Left ventricle myocardium inferior (tissue), 1 donor: ENCODE data around the gene SMCO4. TPM values are rescaled to one million over a fixed set of nuclear protein-coding genes. Genes with fewer than 3 reads are reported as not detected.
"Not testable (repeated sequence)": the region's sequence is repeated elsewhere in the genome, so short reads cannot be mapped to it uniquely, and the experiment has no call there.

Experiments used
- DNase-seq: peaks from one replicate; pipeline ENCODE4 v3.0.0-alpha.2; 2020
- H3K27ac ChIP-seq: fragments of 200-600 bp; replicated peaks from 2 replicates; pipeline ENCODE4 v1.8.0; 2021
- H3K27me3 ChIP-seq: fragments of 200-600 bp; 2 replicates; pipeline ENCODE4 v1.8.0; 2021; ENCODE audit warnings: low read depth
- H3K36me3 ChIP-seq: fragments of 200-600 bp; 2 replicates; pipeline ENCODE4 v1.8.0; 2021
- H3K4me1 ChIP-seq: fragments of 200-600 bp; 2 replicates; pipeline ENCODE4 v1.8.0; 2021
- H3K4me3 ChIP-seq: fragments of 200-600 bp; 2 replicates; pipeline ENCODE4 v1.8.0; 2021; ENCODE audit warnings: mild to moderate bottlenecking, moderate library complexity
- H3K9me3 ChIP-seq: fragments of 200-600 bp; replicated peaks from 2 replicates; pipeline ENCODE4 v1.8.0; 2021
- intact Hi-C: fragments of 100-400 bp; cut with micrococcal nuclease; formaldehyde crosslinking; loops from one replicate; pipeline ENCODE4 v1.11.0; 2022
- total RNA-seq: library from RNA; stranded (reverse); fragmentation: NEBNext Ultra II Directional; extraction: Animal tissue kit (Norgen Biotek cat#: 25700); gene quantifications from one replicate; pipeline ENCODE4 v1.2.1, GENCODE V29; 2021
- TF ChIP-seq, protein P1 (sequence below): fragments of 200-600 bp; IDR thresholded peaks from 2 replicates; pipeline ENCODE4 v1.8.0; 2021; ENCODE audit warnings: antibody characterized with exemption, mild to moderate bottlenecking, borderline replicate concordance
- donor health status: DM: no; HTN: yes; CAD: no; lungs with severe emphysema.

The SMCO4 gene
- total RNA-seq, 1 donor from 2014 or later: 57.6 TPM

DNA sequence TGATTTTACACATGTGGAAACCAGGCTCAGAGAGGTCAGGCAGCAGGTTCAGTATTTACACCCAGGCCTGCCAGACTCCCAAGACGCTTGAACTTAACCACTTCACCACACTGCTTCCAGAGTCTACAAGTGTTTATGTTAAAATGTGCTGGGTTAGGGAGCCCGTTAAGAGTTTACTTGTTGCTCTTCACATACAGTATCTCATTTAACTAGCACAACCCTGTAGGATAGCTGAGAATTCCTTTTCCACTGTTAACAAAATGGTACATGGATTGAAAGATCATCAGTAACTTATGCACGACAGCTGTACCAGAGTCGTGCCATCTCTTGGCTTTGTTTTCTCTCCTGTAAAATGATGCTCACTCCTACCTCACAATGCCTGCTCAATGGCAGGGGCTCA lies 2.9 kb downstream of the SMCO4 start:
- Histone ChIP-seq H3K27ac (peak overlapping the region; percentile 87), H3K4me3 (no peak overlapping the region), H3K27me3 (no peaks in the 10 kb centered on the region), H3K36me3 (no peaks in the 10 kb centered on the region), H3K9me3 (no peaks in the 10 kb centered on the region), H3K4me1 (peaks cover 81% of the 10 kb centered on the region)
- no peak for DNase-seq
- TF ChIP-seq, protein P1, sequence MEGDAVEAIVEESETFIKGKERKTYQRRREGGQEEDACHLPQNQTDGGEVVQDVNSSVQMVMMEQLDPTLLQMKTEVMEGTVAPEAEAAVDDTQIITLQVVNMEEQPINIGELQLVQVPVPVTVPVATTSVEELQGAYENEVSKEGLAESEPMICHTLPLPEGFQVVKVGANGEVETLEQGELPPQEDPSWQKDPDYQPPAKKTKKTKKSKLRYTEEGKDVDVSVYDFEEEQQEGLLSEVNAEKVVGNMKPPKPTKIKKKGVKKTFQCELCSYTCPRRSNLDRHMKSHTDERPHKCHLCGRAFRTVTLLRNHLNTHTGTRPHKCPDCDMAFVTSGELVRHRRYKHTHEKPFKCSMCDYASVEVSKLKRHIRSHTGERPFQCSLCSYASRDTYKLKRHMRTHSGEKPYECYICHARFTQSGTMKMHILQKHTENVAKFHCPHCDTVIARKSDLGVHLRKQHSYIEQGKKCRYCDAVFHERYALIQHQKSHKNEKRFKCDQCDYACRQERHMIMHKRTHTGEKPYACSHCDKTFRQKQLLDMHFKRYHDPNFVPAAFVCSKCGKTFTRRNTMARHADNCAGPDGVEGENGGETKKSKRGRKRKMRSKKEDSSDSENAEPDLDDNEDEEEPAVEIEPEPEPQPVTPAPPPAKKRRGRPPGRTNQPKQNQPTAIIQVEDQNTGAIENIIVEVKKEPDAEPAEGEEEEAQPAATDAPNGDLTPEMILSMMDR: no peak
- intact Hi-C loops: loop anchor here (10.0 kb wide), 1 partner anchor 306 kb away; no protein-coding TSS in a partner anchor

- H3K4me1 ChIP-seq: peaks cover 95% of the 10 kb centered on the region
- peak overlapping the region; percentile 87 for H3K27ac ChIP-seq
- intact Hi-C loops: no loop called here
- H3K27me3 ChIP-seq: no peaks in the 10 kb centered on the region
- H3K9me3 ChIP-seq: no peaks in the 10 kb centered on the region
- TF ChIP-seq, protein P1: no peak
- H3K4me3 ChIP-seq: peak overlapping the region; percentile 43
- no peak for DNase-seq
- no peaks in the 10 kb centered on the region for H3K36me3 ChIP-seq
Observed at GRCh38 chr11:93537767-93538261, 5.4 kb downstream of the SMCO4 start.

DNA sequence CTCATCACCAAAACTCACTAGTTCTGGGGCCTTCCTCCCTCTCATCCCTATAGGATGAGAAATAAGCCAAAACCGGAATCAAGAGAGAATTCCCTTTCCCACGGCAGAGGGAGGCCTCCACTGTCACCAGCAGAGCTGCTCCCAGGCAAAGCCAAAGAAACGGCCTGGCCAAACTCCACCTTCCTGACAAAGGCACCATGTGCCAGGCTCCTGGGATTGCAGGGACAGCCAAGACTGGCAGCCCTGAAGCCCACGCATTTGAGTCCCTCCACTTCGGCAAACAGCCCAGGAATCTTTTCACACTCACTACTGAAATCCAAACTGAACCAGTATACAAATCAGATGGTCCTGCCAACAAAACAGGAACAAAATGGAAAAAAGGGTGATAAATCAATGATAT lies 6.1 kb downstream of the SMCO4 start:
- H3K4me3 ChIP-seq: peak overlapping the region; percentile 46
- peak overlapping the region; percentile 87 for H3K27ac ChIP-seq
- H3K27me3 ChIP-seq: no peaks in the 10 kb centered on the region
- H3K4me1 ChIP-seq: peaks cover 95% of the 10 kb centered on the region
- intact Hi-C loops: no loop called here
- TF ChIP-seq, protein P1: no peak
- no peaks in the 10 kb centered on the region for H3K36me3 ChIP-seq
- DNase-seq: peak; percentile 72
- no peaks in the 10 kb centered on the region for H3K9me3 ChIP-seq

DNA sequence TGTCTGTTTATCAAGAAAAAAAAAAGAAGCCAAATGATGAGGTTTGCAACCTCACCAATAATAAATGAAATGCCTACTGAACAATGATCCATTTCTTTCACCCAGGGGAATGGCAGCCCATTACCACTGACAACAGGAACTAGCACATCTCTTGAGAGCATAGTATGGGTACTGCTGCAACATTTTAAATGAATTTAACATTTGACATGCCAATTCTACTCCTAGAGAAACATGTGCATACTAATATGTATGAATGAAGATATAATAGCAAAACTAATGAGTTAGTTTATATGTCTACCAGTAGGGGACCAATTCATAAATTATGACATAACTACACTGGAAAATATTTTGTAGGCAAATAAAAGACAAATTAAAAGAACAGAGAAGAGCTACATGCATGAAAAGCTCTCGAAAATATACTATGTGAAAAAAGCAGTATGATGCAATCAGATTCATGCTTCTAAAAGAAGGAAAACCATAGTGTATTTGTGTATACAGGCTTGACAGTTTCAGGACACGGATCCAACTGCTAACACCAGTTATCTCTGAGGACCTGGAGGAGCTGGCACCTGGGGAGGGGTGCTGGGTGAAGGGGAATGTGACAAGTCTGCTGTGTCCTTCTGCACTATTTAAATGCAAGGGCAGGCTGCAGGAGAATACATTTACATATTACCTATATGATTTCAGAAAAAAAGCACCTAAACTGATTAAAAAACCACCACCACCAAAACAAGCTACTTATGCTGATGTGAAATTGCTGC lies 6.9 kb downstream of the SMCO4 start:
- peak; percentile 47 for DNase-seq
- Histone ChIP-seq H3K27me3 (no peaks in the 10 kb centered on the region), H3K27ac (peak overlapping the region; percentile 87), H3K36me3 (no peaks in the 10 kb centered on the region), H3K4me1 (peaks cover 92% of the 10 kb centered on the region), H3K4me3 (peak overlapping the region; percentile 46), H3K9me3 (no peaks in the 10 kb centered on the region)
- TF ChIP-seq, protein P1: peak; percentile 26
- intact Hi-C loops: no loop called here

DNA sequence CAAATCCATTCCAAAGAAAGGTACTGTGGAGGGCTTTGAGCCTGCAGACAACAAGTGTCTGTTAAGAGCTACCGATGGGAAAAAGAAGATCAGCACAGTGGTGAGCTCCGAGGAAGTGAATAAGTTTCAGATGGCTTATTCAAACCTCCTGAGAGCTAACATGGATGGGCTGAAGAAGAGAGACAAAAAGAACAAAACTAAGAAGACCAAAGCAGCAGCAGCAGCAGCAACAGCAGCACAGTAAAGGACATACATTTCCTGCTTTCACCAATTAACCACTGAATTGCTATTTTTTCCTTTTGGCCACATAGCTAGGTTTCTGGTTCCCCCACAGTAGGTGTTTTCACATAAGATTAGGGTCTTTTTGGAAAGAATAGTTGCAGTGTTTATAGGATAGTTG lies 7.6 kb downstream of the SMCO4 start:
- peaks cover 90% of the 10 kb centered on the region for H3K4me1 ChIP-seq
- H3K9me3 ChIP-seq, H3K36me3 ChIP-seq, H3K4me3 ChIP-seq, H3K27ac ChIP-seq, DNase-seq, intact Hi-C loops, H3K27me3 ChIP-seq: not testable (repeated sequence)

- TF ChIP-seq, protein P1: no peak
- intact Hi-C loops: no loop called here
- H3K36me3 ChIP-seq: no peaks in the 10 kb centered on the region
Observed at GRCh38 chr11:93532806-93533205, 10.4 kb downstream of the SMCO4 start.

More at GRCh38 chr11:93532806-93533205, 10.4 kb downstream of the SMCO4 start:
- Histone ChIP-seq H3K9me3 (no peaks in the 10 kb centered on the region), H3K4me3 (no peak overlapping the region), H3K27ac (peak overlapping the region; percentile 37), H3K27me3 (no peaks in the 10 kb centered on the region), H3K4me1 (peaks cover 90% of the 10 kb centered on the region)
- DNase-seq: no peak
